MM.1S (cell line): Measurements from ENCODE around the gene PRTG.

Experiments used
- CTCF ChIP-seq: fragments of 300-600 bp; sonication (generic); IDR thresholded peaks from 2 replicates; pipeline ENCODE4 v1.5.1; 2016; ENCODE audit warnings: antibody characterized with exemption, low read length, mixed read lengths
- EZH2 ChIP-seq: fragments of 300-600 bp; sonication (generic); optimal IDR thresholded peaks from 2 replicates; pipeline ENCODE3; 2017; ENCODE audit warnings: low read depth, mild to moderate bottlenecking, antibody characterized with exemption, low read length, mixed read lengths
- EZH2phosphoT487 ChIP-seq: fragments of 300-600 bp; sonication (generic); IDR thresholded peaks from 2 replicates; pipeline ENCODE4 v1.6.1; 2018; ENCODE audit warnings: antibody characterized with exemption, low read length

GRCh38 chr15:55649058-55649423 is 93.9 kb downstream of the PRTG start:
- TF ChIP-seq CTCF, result no peak
- TF ChIP-seq EZH2phosphoT487, result no peak
- no peak for TF ChIP-seq EZH2
